PC-3 (cell line): ENCODE data around the gene PREX1. TPM values are rescaled to one million over a fixed set of nuclear protein-coding genes. Genes with fewer than 3 reads are reported as not detected.

ENCODE experiments used
- ATAC-seq: fragments of 200-7000 bp; cut with Tn5 transposase; 2 replicates; pipeline ENCODE4 v1.9.1; 2020; ENCODE audit warnings: mild to moderate bottlenecking, moderate library complexity
- BruUV-seq: library from RNA; stranded (reverse); fragments of 400-500 nt; replicated peaks from 2 replicates; lab custom pipeline; 2021; lab: Mats Ljungman, UMichigan
- CTCF ChIA-PET: fragments of 300-600 bp; sonication (Branson Sonifier 250); formaldehyde crosslinking; loops from one replicate; lab custom pipeline; 2022; ENCODE audit warnings: antibody characterized with exemption; lab: Charles Lee
- POLR2A ChIA-PET: fragments of 300-600 bp; sonication (Branson Sonifier 250); formaldehyde crosslinking; loops from one replicate; lab custom pipeline; 2022; ENCODE audit warnings: antibody characterized with exemption; ENCODE audit not compliant: unreplicated experiment; lab: Charles Lee
- DNase-seq: peaks from one replicate; pipeline ENCODE4 v3.0.0-alpha.2; 2015
- H2AFZ ChIP-seq: fragments of 300-600 bp; sonication (generic); 2 replicates; pipeline ENCODE4 v1.6.0; 2016; ENCODE audit warnings: antibody characterized with exemption, low read length
- H3F3A ChIP-seq: fragments of 300-600 bp; sonication (generic); one replicate; pipeline ENCODE4 v1.6.0; 2017; ENCODE audit warnings: antibody characterized with exemption, low read length, control low read depth, mild to moderate bottlenecking; ENCODE audit not compliant: unreplicated experiment
- H3K27ac ChIP-seq: fragments of 300-600 bp; sonication (generic); 2 replicates; pipeline ENCODE4 v1.5.1; 2016; ENCODE audit warnings: mild to moderate bottlenecking, low read length
- H3K27me3 ChIP-seq: fragments of 300-600 bp; sonication (generic); 2 replicates; pipeline ENCODE4 v1.6.1; 2016; ENCODE audit warnings: low read length, mixed read lengths
- H3K36me3 ChIP-seq: fragments of 300-600 bp; sonication (generic); 2 replicates; pipeline ENCODE4 v1.6.1; 2016; ENCODE audit warnings: low read depth, mixed run types, low read length, mixed read lengths
- H3K4me1 ChIP-seq: fragments of 300-600 bp; sonication (generic); 2 replicates; pipeline ENCODE4 v1.5.1; 2016; ENCODE audit warnings: low read length; ENCODE audit not compliant: insufficient read depth
- H3K4me2 ChIP-seq: fragments of 300-600 bp; sonication (generic); 2 replicates; pipeline ENCODE4 v1.6.0; 2016; ENCODE audit warnings: low read length
- H3K4me3 ChIP-seq: fragments of 300-600 bp; sonication (generic); 2 replicates; pipeline ENCODE4 v1.5.1; 2016; ENCODE audit warnings: mild to moderate bottlenecking, low read length, mixed read lengths
- H3K79me2 ChIP-seq: fragments of 300-600 bp; sonication (generic); 2 replicates; pipeline ENCODE4 v1.6.1; 2017; ENCODE audit warnings: low read length, mixed read lengths
- H3K9ac ChIP-seq: fragments of 300-600 bp; sonication (generic); 2 replicates; pipeline ENCODE4 v1.6.0; 2016; ENCODE audit warnings: mild to moderate bottlenecking, low read length
- H3K9me2 ChIP-seq: fragments of 300-600 bp; sonication (generic); replicated peaks from 2 replicates; pipeline ENCODE4 v1.6.1; 2016; ENCODE audit warnings: mixed run types, low read length, mixed read lengths
- H3K9me3 ChIP-seq: fragments of 300-600 bp; sonication (generic); 2 replicates; pipeline ENCODE4 v1.6.1; 2016; ENCODE audit warnings: low read length, mixed read lengths
- H4K20me1 ChIP-seq: fragments of 300-600 bp; sonication (generic); 2 replicates; pipeline ENCODE4 v1.6.1; 2016; ENCODE audit warnings: low read length, mixed read lengths
- CTCF ChIP-seq: fragments of 300-600 bp; sonication (generic); conservative IDR thresholded peaks from 2 replicates; pipeline ENCODE4 v1.5.1; 2017; ENCODE audit warnings: antibody characterized with exemption, low read depth, mild to moderate bottlenecking, low read length
- EZH2 ChIP-seq: fragments of 300-600 bp; sonication (generic); IDR thresholded peaks from one replicate; pipeline ENCODE4 v1.6.1; 2017; ENCODE audit warnings: antibody characterized with exemption, mild to moderate bottlenecking, low read length; ENCODE audit not compliant: unreplicated experiment
- EZH2phosphoT487 ChIP-seq: fragments of 300-600 bp; sonication (generic); IDR thresholded peaks from 2 replicates; pipeline ENCODE4 v1.6.1; 2018; ENCODE audit warnings: mild to moderate bottlenecking, antibody characterized with exemption, low read length, borderline replicate concordance
- intact Hi-C: fragments of 100-400 bp; cut with micrococcal nuclease; formaldehyde crosslinking; loops from 2 replicates; pipeline ENCODE4 v1.9.0; 2023
- total RNA-seq: library from RNA; depleted of rRNA; stranded (reverse); fragments of >200 nt; gene quantifications from 2 replicates; pipeline ENCODE4 v1.2.3, GENCODE V29; 2014

Gene PREX1
- total RNA-seq, 1 experiment from 2014 or later: 22.1 TPM

- no peaks in the 10 kb centered on the region for H3K9me3 ChIP-seq
- H4K20me1 ChIP-seq: no peaks in the 10 kb centered on the region
- no peak overlapping the region for H3K4me3 ChIP-seq
- ChIA-PET CTCF (no interaction called here), POLR2A (no interaction called here)
- BruUV-seq: no TSS peak
- intact Hi-C loops: no loop called here
- TF ChIP-seq EZH2: no peak
- no peak for TF ChIP-seq CTCF
- no peak for TF ChIP-seq EZH2phosphoT487
- H3F3A ChIP-seq: no peaks in the 10 kb centered on the region
- H3K4me1 ChIP-seq: no peaks in the 10 kb centered on the region
- DNase-seq (no peak), ATAC-seq (no peak)
- H3K27me3 ChIP-seq: peaks cover 47% of the 10 kb centered on the region
- H3K79me2 ChIP-seq: no peaks in the 10 kb centered on the region
- no peak overlapping the region for H3K27ac ChIP-seq
- no peak overlapping the region for H2AFZ ChIP-seq
- no peaks in the 10 kb centered on the region for H3K9me2 ChIP-seq
- H3K4me2 ChIP-seq: no peak overlapping the region
- no peak overlapping the region for H3K9ac ChIP-seq
- H3K36me3 ChIP-seq: no peaks in the 10 kb centered on the region
These were observed 242.5 kb downstream of the PREX1 start for GRCh38 chr20:48585061-48585870.

- Histone ChIP-seq H2AFZ (no peak overlapping the region), H3K9ac (no peak overlapping the region), H3K4me3 (no peak overlapping the region), H3F3A (no peaks in the 10 kb centered on the region), H3K79me2 (no peaks in the 10 kb centered on the region), H3K27me3 (peaks cover 47% of the 10 kb centered on the region), H3K9me2 (no peaks in the 10 kb centered on the region), H3K36me3 (no peaks in the 10 kb centered on the region), H3K9me3 (no peaks in the 10 kb centered on the region), H3K27ac (no peak overlapping the region), H3K4me2 (no peak overlapping the region), H4K20me1 (no peaks in the 10 kb centered on the region), H3K4me1 (no peaks in the 10 kb centered on the region)
- ChIA-PET POLR2A (no interaction called here), CTCF (interaction anchor here (0.5 kb wide), 1 partner anchor 180 kb away, joined by 3 read pairs; no protein-coding TSS in a partner anchor)
- TF ChIP-seq EZH2 (no peak), EZH2phosphoT487 (no peak), CTCF (no peak)
- intact Hi-C loops: no loop called here
- DNase-seq (no peak), ATAC-seq (no peak)
- no TSS peak for BruUV-seq
These were observed 243.3 kb downstream of the PREX1 start for GRCh38 chr20:48584391-48585060.

GRCh38 chr20:48583801-48584200, 244.0 kb downstream of the PREX1 start:
- Histone ChIP-seq H3K27ac (no peak overlapping the region), H3K27me3 (peaks cover 47% of the 10 kb centered on the region), H3K36me3 (no peaks in the 10 kb centered on the region), H2AFZ (no peak overlapping the region), H3K4me2 (no peak overlapping the region), H3F3A (no peaks in the 10 kb centered on the region), H3K9me2 (no peaks in the 10 kb centered on the region), H3K79me2 (no peaks in the 10 kb centered on the region), H3K9me3 (no peaks in the 10 kb centered on the region), H3K4me1 (no peaks in the 10 kb centered on the region), H3K4me3 (no peak overlapping the region), H4K20me1 (no peaks in the 10 kb centered on the region), H3K9ac (no peak overlapping the region)
- POLR2A ChIA-PET: no interaction called here
- ATAC-seq (no peak), DNase-seq (no peak)
- intact Hi-C loops: no loop called here
- BruUV-seq: no TSS peak
- TF ChIP-seq EZH2phosphoT487: no peak
- TF ChIP-seq CTCF: no peak
- no peak for TF ChIP-seq EZH2
- CTCF ChIA-PET: no interaction called here
